ENCODE measurements around the gene FHOD1.

- TF ChIP-seq TBP (optimal IDR thresholded peaks at IDR 0.05; ENCODE audit: low read depth, low read length), result no peak
- TF ChIP-seq POLR2A (conservative IDR thresholded peaks at IDR 0.05), result no peak
- TF ChIP-seq CHD1 (IDR thresholded peaks at IDR 0.05; ENCODE audit: low read length), result no peak
- TF ChIP-seq JUNB (CRISPR knock-in tag; conservative IDR thresholded peaks at IDR 0.05), result no peak
- TF ChIP-seq NCOA4 (IDR thresholded peaks at IDR 0.05; ENCODE audit: partially characterized antibody), result no peak
- TF ChIP-seq POLR2AphosphoS5 (IDR thresholded peaks at IDR 0.05; ENCODE audit: control insufficient read depth, insufficient read depth, low read depth, low read length), result no peak
- TF ChIP-seq, protein P1, sequence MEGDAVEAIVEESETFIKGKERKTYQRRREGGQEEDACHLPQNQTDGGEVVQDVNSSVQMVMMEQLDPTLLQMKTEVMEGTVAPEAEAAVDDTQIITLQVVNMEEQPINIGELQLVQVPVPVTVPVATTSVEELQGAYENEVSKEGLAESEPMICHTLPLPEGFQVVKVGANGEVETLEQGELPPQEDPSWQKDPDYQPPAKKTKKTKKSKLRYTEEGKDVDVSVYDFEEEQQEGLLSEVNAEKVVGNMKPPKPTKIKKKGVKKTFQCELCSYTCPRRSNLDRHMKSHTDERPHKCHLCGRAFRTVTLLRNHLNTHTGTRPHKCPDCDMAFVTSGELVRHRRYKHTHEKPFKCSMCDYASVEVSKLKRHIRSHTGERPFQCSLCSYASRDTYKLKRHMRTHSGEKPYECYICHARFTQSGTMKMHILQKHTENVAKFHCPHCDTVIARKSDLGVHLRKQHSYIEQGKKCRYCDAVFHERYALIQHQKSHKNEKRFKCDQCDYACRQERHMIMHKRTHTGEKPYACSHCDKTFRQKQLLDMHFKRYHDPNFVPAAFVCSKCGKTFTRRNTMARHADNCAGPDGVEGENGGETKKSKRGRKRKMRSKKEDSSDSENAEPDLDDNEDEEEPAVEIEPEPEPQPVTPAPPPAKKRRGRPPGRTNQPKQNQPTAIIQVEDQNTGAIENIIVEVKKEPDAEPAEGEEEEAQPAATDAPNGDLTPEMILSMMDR (IDR thresholded peaks at IDR 0.05 in 2 of 3, conservative IDR thresholded peaks at IDR 0.05 in 1 of 3; ENCODE audit: insufficient read depth in 2 of 3, low read depth in 1 of 3, low read length in 3 of 3), result no peak
Observed at GRCh38 chr16:67202426-67202825, 44.9 kb downstream of the FHOD1 start.

Data from K562 (cell line).